Activated CD8-positive, alpha-beta T cell treated with anti-CD3 and anti-CD28 coated beads for 36 hours (primary cell): ENCODE results near the gene SKIC3. TPM values are rescaled to one million over a fixed set of nuclear protein-coding genes. Genes with fewer than 3 reads are reported as not detected.

Experiments used
- ATAC-seq: fragments of 200-7000 bp; cut with Tn5 transposase; one replicate; pipeline ENCODE4 v1.10.0; 2021; ENCODE audit warnings: mild to moderate bottlenecking, moderate library complexity
- CTCF ChIA-PET: fragments of 350-600 bp; sonication (Branson Sonifier 250); formaldehyde crosslinking; loops from one replicate; lab custom pipeline; 2021; ENCODE audit warnings: antibody characterized with exemption; lab: Charles Lee
- POLR2A ChIA-PET: fragments of 350-600 bp; sonication (Branson Sonifier 250); formaldehyde crosslinking; loops from one replicate; lab custom pipeline; 2021; ENCODE audit warnings: antibody characterized with exemption; lab: Charles Lee
- DNase-seq: peaks from one replicate; pipeline ENCODE4 v3.0.0-alpha.2; 2020
- H3K27ac Mint-ChIP-seq: one replicate; pipeline ENCODE4 v1.8.0; 2021; ENCODE audit warnings: mild to moderate bottlenecking, mixed read lengths
- H3K27me3 Mint-ChIP-seq: one replicate; pipeline ENCODE4 v1.8.0; 2021; ENCODE audit warnings: mixed read lengths
- H3K36me3 Mint-ChIP-seq: one replicate; pipeline ENCODE4 v1.8.0; 2021; ENCODE audit warnings: low read depth, mixed read lengths
- H3K4me1 Mint-ChIP-seq: one replicate; pipeline ENCODE4 v1.8.0; 2021; ENCODE audit warnings: low read depth, mixed read lengths
- H3K4me3 Mint-ChIP-seq: one replicate; pipeline ENCODE4 v1.8.0; 2021; ENCODE audit warnings: mild to moderate bottlenecking, moderate library complexity, mixed read lengths
- H3K9me3 Mint-ChIP-seq: one replicate; pipeline ENCODE4 v1.8.0; 2021; ENCODE audit warnings: mixed read lengths
- CTCF ChIP-seq: fragments of 200-600 bp; IDR thresholded peaks from one replicate; pipeline ENCODE4 v1.8.0; 2022; ENCODE audit warnings: antibody characterized with exemption, mild to moderate bottlenecking
- intact Hi-C: fragments of 100-400 bp; cut with micrococcal nuclease; formaldehyde crosslinking; loops from one replicate; pipeline ENCODE4 v1.10.0; 2022
- total RNA-seq, 2 experiments: library from RNA; stranded (reverse); gene quantifications; one replicate each; pipeline ENCODE4 v1.2.3, GENCODE V29; 2021

The SKIC3 gene
- total RNA-seq, 2 experiments from 2014 or later = 68.2 to 70.0 TPM

- peaks cover 2% of the 10 kb centered on the region for H3K4me1 Mint-ChIP-seq
- no peak for TF ChIP-seq CTCF
- no peak overlapping the region for H3K27ac Mint-ChIP-seq
- peaks cover 12% of the 10 kb centered on the region for H3K36me3 Mint-ChIP-seq
- ATAC-seq (no peak), DNase-seq (no peak)
- H3K27me3 Mint-ChIP-seq = no peaks in the 10 kb centered on the region
- ChIA-PET CTCF (no interaction called here), POLR2A (no interaction called here)
- no peaks in the 10 kb centered on the region for H3K9me3 Mint-ChIP-seq
- H3K4me3 Mint-ChIP-seq = no peak overlapping the region
- intact Hi-C loops = no loop called here
Measured at GRCh38 chr5:95565280-95565920, 10.6 kb upstream of the SKIC3 start.

- Mint-ChIP-seq H3K36me3 (peaks cover 12% of the 10 kb centered on the region), H3K27me3 (no peaks in the 10 kb centered on the region), H3K27ac (no peak overlapping the region), H3K9me3 (no peaks in the 10 kb centered on the region), H3K4me1 (peaks cover 2% of the 10 kb centered on the region), H3K4me3 (no peak overlapping the region)
- DNase-seq (no peak), ATAC-seq (no peak)
- CTCF ChIA-PET = interaction anchor here (0.8 kb wide), 1 partner anchor 9 kb away, joined by 3 read pairs; no protein-coding TSS in a partner anchor
- intact Hi-C loops = no loop called here
- TF ChIP-seq CTCF = no peak
- POLR2A ChIA-PET = interaction anchor here (0.8 kb wide), 1 partner anchor 27 kb away, joined by 4 read pairs; no protein-coding TSS in a partner anchor
Measured at GRCh38 chr5:95564450-95564849, 9.7 kb upstream of the SKIC3 start.

- Mint-ChIP-seq H3K27me3 (no peaks in the 10 kb centered on the region), H3K4me1 (peaks cover 2% of the 10 kb centered on the region), H3K4me3 (no peak overlapping the region), H3K9me3 (no peaks in the 10 kb centered on the region), H3K27ac (no peak overlapping the region), H3K36me3 (peaks cover 12% of the 10 kb centered on the region)
- no peak for TF ChIP-seq CTCF
- no peak for ATAC-seq
- intact Hi-C loops = no loop called here
- POLR2A ChIA-PET = no interaction called here
- no peak for DNase-seq
- CTCF ChIA-PET = no interaction called here
Measured at GRCh38 chr5:95563367-95563766, 8.6 kb upstream of the SKIC3 start.

- CTCF ChIA-PET = no interaction called here
- intact Hi-C loops = no loop called here
- DNase-seq (no peak), ATAC-seq (no peak)
- POLR2A ChIA-PET = no interaction called here
- Mint-ChIP-seq H3K27me3 (no peaks in the 10 kb centered on the region), H3K27ac (no peak overlapping the region), H3K4me1 (peaks cover 3% of the 10 kb centered on the region), H3K4me3 (no peak overlapping the region), H3K36me3 (peaks cover 6% of the 10 kb centered on the region), H3K9me3 (no peaks in the 10 kb centered on the region)
- TF ChIP-seq CTCF = no peak
Measured at GRCh38 chr5:95562282-95562681, 7.5 kb upstream of the SKIC3 start.

GRCh38 chr5:95557841-95558240 is 3.1 kb upstream of the SKIC3 start:
- DNase-seq (no peak), ATAC-seq (no peak)
- intact Hi-C loops = loop anchor here (5.0 kb wide), 1 partner anchor 64 kb away; the partner anchor contains the start of gene GPR150
- no peak for TF ChIP-seq CTCF
- Mint-ChIP-seq H3K9me3 (no peaks in the 10 kb centered on the region), H3K36me3 (peaks cover 3% of the 10 kb centered on the region), H3K4me1 (peaks cover 22% of the 10 kb centered on the region), H3K27ac (no peak overlapping the region), H3K4me3 (no peak overlapping the region), H3K27me3 (no peaks in the 10 kb centered on the region)
- CTCF ChIA-PET = no interaction called here
- POLR2A ChIA-PET = interaction anchor here (0.5 kb wide), 1 partner anchor 53 kb away, joined by 3 read pairs; no protein-coding TSS in a partner anchor
